H1 (cell line): ENCODE data around the gene SLC48A1. TPM values are rescaled to one million over a fixed set of nuclear protein-coding genes. Genes with fewer than 3 reads are reported as not detected.
A peak's percentile ranks its signal among the peaks of the same experiment; 100 is the strongest.

ENCODE experiments used
- ASH2L ChIP-seq: fragments of 200-600, 300-600 bp; sonication (generic); IDR thresholded peaks from one replicate; pipeline ENCODE4 v1.7.1; 2017; ENCODE audit warnings: low read length
- ATF3 ChIP-seq: IDR thresholded peaks from 2 replicates; pipeline ENCODE4 v1.6.1; 2011; ENCODE audit warnings: low read depth, mild to moderate bottlenecking, low read length; ENCODE audit not compliant: insufficient read depth
- KDM4A ChIP-seq: IDR thresholded peaks from one replicate; pipeline ENCODE4 v1.7.1; 2012; ENCODE audit warnings: low read depth, mild to moderate bottlenecking, moderate library complexity, low read length, inconsistent platforms; ENCODE audit not compliant: severe bottlenecking
- TAF1 ChIP-seq: IDR thresholded peaks from 2 replicates; pipeline ENCODE4 v1.6.1; 2011; ENCODE audit warnings: mild to moderate bottlenecking, low read depth, low read length
- TEAD4 ChIP-seq: IDR thresholded peaks from 2 replicates; pipeline ENCODE4 v1.6.1; 2012; ENCODE audit warnings: low read depth, low read length, inconsistent platforms, mixed read lengths
- polyA plus RNA-seq, 7 experiments: library from polyadenylated mRNA; depleted of rRNA in 3 of 7; stranded (reverse) in 5 of 7; unstranded in 2 of 7; fragments of >200 nt in 5 of 7; fragments of 200-250 nt in 2 of 7; gene quantifications; 1 replicate in 5 of 7; 2 replicates in 1 of 7; 4 replicates in 1 of 7; pipeline versions ENCODE4 v1.2.1 to v1.2.3, GENCODE V29; 2011 to 2013; ENCODE audit warnings: missing spikeins in 2 of 7, mixed read lengths in 2 of 7
- total RNA-seq: library from RNA; stranded (reverse); fragmentation: NEBNext Ultra II Directional; extraction: Animal tissue kit (Norgen Biotek cat#: 25700); gene quantifications from 2 replicates; pipeline ENCODE4 v1.2.1, GENCODE V29; 2021

The SLC48A1 gene
- total and polyA plus RNA-seq, 2 of the 8 experiments (the other 6 are each of a cell fraction or from before 2014, with no cell fraction given), result 9.5 to 14.1 TPM

GRCh38 chr12:47773062-47773857 lies at the start of gene SLC48A1 (continued):
- 0 out of 2 replicates have a peak, but pooled peaks have one; percentile 9 for TF ChIP-seq TEAD4
- TF ChIP-seq TAF1, result 0 out of 2 replicates have a peak, but pooled peaks have one; percentile 42
- peak; percentile 88 for TF ChIP-seq KDM4A
- TF ChIP-seq ASH2L, result no peak
- no peak for TF ChIP-seq ATF3
